Activated CD8-positive, alpha-beta T cell treated with anti-CD3 and anti-CD28 coated beads for 36 hours (primary cell): ENCODE data around the gene CIB4. TPM values are rescaled to one million over a fixed set of nuclear protein-coding genes. Genes with fewer than 3 reads are reported as not detected.

ENCODE experiments used
- ATAC-seq: fragments of 200-7000 bp; cut with Tn5 transposase; one replicate; pipeline ENCODE4 v1.10.0; 2021; ENCODE audit warnings: mild to moderate bottlenecking, moderate library complexity
- CTCF ChIA-PET: fragments of 350-600 bp; sonication (Branson Sonifier 250); formaldehyde crosslinking; loops from one replicate; lab custom pipeline; 2021; ENCODE audit warnings: antibody characterized with exemption; lab: Charles Lee
- POLR2A ChIA-PET: fragments of 350-600 bp; sonication (Branson Sonifier 250); formaldehyde crosslinking; loops from one replicate; lab custom pipeline; 2021; ENCODE audit warnings: antibody characterized with exemption; lab: Charles Lee
- DNase-seq: peaks from one replicate; pipeline ENCODE4 v3.0.0-alpha.2; 2020
- H3K27ac Mint-ChIP-seq: one replicate; pipeline ENCODE4 v1.8.0; 2021; ENCODE audit warnings: mild to moderate bottlenecking, mixed read lengths
- H3K27me3 Mint-ChIP-seq: one replicate; pipeline ENCODE4 v1.8.0; 2021; ENCODE audit warnings: mixed read lengths
- H3K36me3 Mint-ChIP-seq: one replicate; pipeline ENCODE4 v1.8.0; 2021; ENCODE audit warnings: low read depth, mixed read lengths
- H3K4me1 Mint-ChIP-seq: one replicate; pipeline ENCODE4 v1.8.0; 2021; ENCODE audit warnings: low read depth, mixed read lengths
- H3K4me3 Mint-ChIP-seq: one replicate; pipeline ENCODE4 v1.8.0; 2021; ENCODE audit warnings: mild to moderate bottlenecking, moderate library complexity, mixed read lengths
- H3K9me3 Mint-ChIP-seq: one replicate; pipeline ENCODE4 v1.8.0; 2021; ENCODE audit warnings: mixed read lengths
- CTCF ChIP-seq: fragments of 200-600 bp; IDR thresholded peaks from one replicate; pipeline ENCODE4 v1.8.0; 2022; ENCODE audit warnings: antibody characterized with exemption, mild to moderate bottlenecking
- intact Hi-C: fragments of 100-400 bp; cut with micrococcal nuclease; formaldehyde crosslinking; loops from one replicate; pipeline ENCODE4 v1.10.0; 2022
- total RNA-seq, 2 experiments: library from RNA; stranded (reverse); gene quantifications; one replicate each; pipeline ENCODE4 v1.2.3, GENCODE V29; 2021

CIB4 gene
- total RNA-seq, 2 experiments from 2014 or later = not detected

GRCh38 chr2:26607698-26608097 is 33.5 kb downstream of the CIB4 start:
- ChIA-PET CTCF (interaction anchor here (1.2 to 6.4 kb wide), 8 partner anchors 14 to 315 kb away, joined by 3 to 162 read pairs (median 4); no protein-coding TSS in a partner anchor), POLR2A (no interaction called here)
- Mint-ChIP-seq H3K9me3 (no peaks in the 10 kb centered on the region), H3K4me1 (peaks cover 19% of the 10 kb centered on the region), H3K4me3 (no peak overlapping the region), H3K36me3 (no peaks in the 10 kb centered on the region), H3K27me3 (peaks cover 3% of the 10 kb centered on the region), H3K27ac (no peak overlapping the region)
- no peak for TF ChIP-seq CTCF
- intact Hi-C loops = no loop called here
- ATAC-seq (no peak), DNase-seq (no peak)

GRCh38 chr2:26606847-26607190 is 34.3 kb downstream of the CIB4 start:
- Mint-ChIP-seq H3K4me3 (no peak overlapping the region), H3K36me3 (no peaks in the 10 kb centered on the region), H3K27ac (no peak overlapping the region), H3K27me3 (peaks cover 3% of the 10 kb centered on the region), H3K4me1 (peaks cover 19% of the 10 kb centered on the region), H3K9me3 (no peaks in the 10 kb centered on the region)
- ATAC-seq (no peak), DNase-seq (no peak)
- POLR2A ChIA-PET = no interaction called here
- TF ChIP-seq CTCF = no peak
- CTCF ChIA-PET = interaction anchor here (0.6 to 6.4 kb wide), 13 partner anchors 10 to 316 kb away, joined by 3 to 162 read pairs (median 4); no protein-coding TSS in a partner anchor
- intact Hi-C loops = no loop called here

- H3K4me3 Mint-ChIP-seq = no peak overlapping the region
- no peak for TF ChIP-seq CTCF
- H3K4me1 Mint-ChIP-seq = peaks cover 19% of the 10 kb centered on the region
- no peak for ATAC-seq
- intact Hi-C loops = loop anchor here (2.0 kb wide), 1 partner anchor 139 kb away; no protein-coding TSS in a partner anchor
- H3K27me3 Mint-ChIP-seq = peaks cover 5% of the 10 kb centered on the region
- no peaks in the 10 kb centered on the region for H3K36me3 Mint-ChIP-seq
- H3K27ac Mint-ChIP-seq = no peak overlapping the region
- H3K9me3 Mint-ChIP-seq = no peaks in the 10 kb centered on the region
- DNase-seq = no peak
- ChIA-PET POLR2A (no interaction called here), CTCF (interaction anchor here (0.9 to 6.4 kb wide), 19 partner anchors 9 to 317 kb away, joined by 3 to 162 read pairs (median 4); partner anchors contain the start of gene CIB4)
These were observed 34.9 kb downstream of the CIB4 start for GRCh38 chr2:26605999-26606846.

DNA sequence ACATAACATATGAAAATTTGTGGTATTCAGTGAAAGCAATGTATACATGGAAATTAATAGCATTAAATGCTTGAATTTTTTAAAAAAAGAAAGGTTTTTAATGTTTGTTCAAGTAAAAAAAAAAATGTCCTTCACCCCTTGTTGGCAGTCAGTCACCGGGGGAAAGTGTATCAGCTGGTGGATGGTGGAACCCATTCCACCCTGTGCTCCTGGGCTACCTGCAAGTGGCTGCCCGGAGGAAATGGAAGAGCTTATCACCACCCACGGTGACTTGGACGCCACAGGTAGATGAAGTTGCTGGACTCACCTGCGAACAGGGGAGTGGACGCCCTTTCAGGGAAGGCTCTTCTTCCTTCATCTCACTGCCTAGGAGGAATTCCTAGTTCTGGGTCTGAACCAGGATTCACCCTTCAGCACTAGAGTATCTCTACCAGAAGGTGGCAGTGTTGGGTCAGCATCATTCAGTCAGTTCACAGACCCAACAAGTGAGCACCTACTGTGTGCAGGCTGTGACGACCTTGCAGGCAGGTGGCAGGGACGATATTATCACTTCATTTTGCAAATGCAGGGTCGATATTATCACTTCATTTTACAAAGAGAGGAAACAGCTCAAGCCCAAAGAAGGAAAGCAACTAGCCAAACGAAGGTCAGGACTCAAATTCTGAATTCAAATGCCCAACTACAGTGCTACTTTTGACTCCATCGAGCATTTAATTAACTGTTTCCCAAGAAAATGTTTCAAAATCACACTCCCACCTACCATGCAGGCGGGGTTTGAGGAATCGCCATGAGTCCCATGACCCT is 35.8 kb downstream of the CIB4 start:
- ATAC-seq (peak; percentile 61), DNase-seq (peak; percentile 48)
- no peaks in the 10 kb centered on the region for H3K36me3 Mint-ChIP-seq
- H3K27me3 Mint-ChIP-seq = peaks cover 5% of the 10 kb centered on the region
- peak; percentile 84 for TF ChIP-seq CTCF
- H3K9me3 Mint-ChIP-seq = no peaks in the 10 kb centered on the region
- POLR2A ChIA-PET = no interaction called here
- H3K4me1 Mint-ChIP-seq = peaks cover 18% of the 10 kb centered on the region
- intact Hi-C loops = loop anchor here (2.0 kb wide), 1 partner anchor 139 kb away; no protein-coding TSS in a partner anchor
- H3K27ac Mint-ChIP-seq = no peak overlapping the region
- H3K4me3 Mint-ChIP-seq = no peak overlapping the region
- CTCF ChIA-PET = interaction anchor here (0.6 to 6.4 kb wide), 19 partner anchors 8 to 164 kb away, joined by 3 to 162 read pairs (median 4); partner anchors contain the start of gene CIB4
